GM21447 (cell line): Measurements from ENCODE around the gene CATSPERE.

Experiments
- ATAC-seq: cut with Tn5 transposase; IDR thresholded peaks from one replicate; pipeline ENCODE4 v1.9.1; 2021; ENCODE audit not compliant: unreplicated experiment

Gene CATSPERE

GRCh38 chr1:244615301-244615700, 154.2 kb downstream of the CATSPERE start:
- no peak for ATAC-seq

- no peak for ATAC-seq
Measured at GRCh38 chr1:244626709-244627108, 165.6 kb downstream of the CATSPERE start.

- no peak for ATAC-seq
Measured at GRCh38 chr1:244628789-244629188, 167.7 kb downstream of the CATSPERE start.

GRCh38 chr1:244633140-244633539, 172.1 kb downstream of the CATSPERE start:
- no peak for ATAC-seq

- no peak for ATAC-seq
Measured at GRCh38 chr1:244634546-244634945, 173.5 kb downstream of the CATSPERE start.

GRCh38 chr1:244636488-244637259, 175.6 kb downstream of the CATSPERE start:
- ATAC-seq, result no peak

- ATAC-seq, result no peak
Measured at GRCh38 chr1:244639561-244639960, 178.5 kb downstream of the CATSPERE start.

GRCh38 chr1:244640917-244641316, 179.8 kb downstream of the CATSPERE start:
- ATAC-seq, result no peak

- no peak for ATAC-seq
Measured at GRCh38 chr1:244642526-244642925, 181.5 kb downstream of the CATSPERE start.

GRCh38 chr1:244642988-244643387, 181.9 kb downstream of the CATSPERE start:
- no peak for ATAC-seq

GRCh38 chr1:244645414-244645813, 184.3 kb downstream of the CATSPERE start:
- no peak for ATAC-seq

GRCh38 chr1:244645890-244646289, 184.8 kb downstream of the CATSPERE start:
- no peak for ATAC-seq

- ATAC-seq, result no peak
Measured at GRCh38 chr1:244647819-244648218, 186.7 kb downstream of the CATSPERE start.

- ATAC-seq, result no peak
Measured at GRCh38 chr1:244651956-244652622, 191.0 kb downstream of the CATSPERE start.

- ATAC-seq, result peak; percentile 97
Measured at GRCh38 chr1:244652623-244653438, 191.8 kb downstream of the CATSPERE start, which contains the start of gene DESI2. Gene DESI2, plus strand, starts transcription at chr1:244653126. Its CDS starts 188 bp downstream, at chr1:244653314.

GRCh38 chr1:244653439-244654107, 192.5 kb downstream of the CATSPERE start:
- ATAC-seq, result peak; percentile 0

GRCh38 chr1:244654108-244655038, 193.3 kb downstream of the CATSPERE start:
- ATAC-seq, result no peak

- no peak for ATAC-seq
Measured at GRCh38 chr1:244655186-244655585, 194.1 kb downstream of the CATSPERE start.

- ATAC-seq, result no peak
Measured at GRCh38 chr1:244657421-244657820, 196.3 kb downstream of the CATSPERE start.

GRCh38 chr1:244659694-244660093, 198.6 kb downstream of the CATSPERE start:
- ATAC-seq, result no peak
